Activated naive CD4-positive, alpha-beta T cell (primary cell): ENCODE results near the gene CRB1.

Source experiments
- DNase-seq, 4 experiments: peaks; one replicate each; lab custom pipeline; 2025; lab: John Stamatoyannopoulos, UW

The CRB1 gene

DNA sequence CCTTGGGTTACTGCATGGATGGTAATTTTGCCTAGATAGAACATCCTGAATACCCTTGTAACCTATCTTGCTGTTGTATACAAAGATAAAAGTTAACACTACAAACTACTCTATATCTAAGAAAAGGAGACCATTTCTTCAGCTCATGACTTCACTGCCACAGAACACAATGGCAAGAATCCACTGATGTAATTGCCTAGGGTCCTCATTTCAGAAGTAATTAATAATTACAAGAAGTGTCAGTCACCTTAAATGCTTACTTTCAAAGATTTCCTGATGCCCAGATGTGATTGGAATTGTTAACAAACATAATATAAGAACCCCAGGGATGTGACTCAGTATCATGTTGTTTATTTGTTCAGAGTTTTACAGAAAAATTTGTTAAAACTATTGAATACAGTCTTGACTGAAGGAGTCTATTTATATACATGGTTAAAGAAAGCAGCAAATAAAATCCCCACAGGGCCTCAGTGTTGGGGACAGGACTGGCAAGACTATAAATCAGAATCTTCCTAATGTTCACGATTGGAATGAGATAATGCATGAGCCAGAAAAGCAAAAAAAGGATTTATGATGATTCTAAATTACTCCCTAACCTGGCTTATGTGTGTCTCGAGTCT is 83.9 kb downstream of the CRB1 start:
- DNase-seq = no peak

DNA sequence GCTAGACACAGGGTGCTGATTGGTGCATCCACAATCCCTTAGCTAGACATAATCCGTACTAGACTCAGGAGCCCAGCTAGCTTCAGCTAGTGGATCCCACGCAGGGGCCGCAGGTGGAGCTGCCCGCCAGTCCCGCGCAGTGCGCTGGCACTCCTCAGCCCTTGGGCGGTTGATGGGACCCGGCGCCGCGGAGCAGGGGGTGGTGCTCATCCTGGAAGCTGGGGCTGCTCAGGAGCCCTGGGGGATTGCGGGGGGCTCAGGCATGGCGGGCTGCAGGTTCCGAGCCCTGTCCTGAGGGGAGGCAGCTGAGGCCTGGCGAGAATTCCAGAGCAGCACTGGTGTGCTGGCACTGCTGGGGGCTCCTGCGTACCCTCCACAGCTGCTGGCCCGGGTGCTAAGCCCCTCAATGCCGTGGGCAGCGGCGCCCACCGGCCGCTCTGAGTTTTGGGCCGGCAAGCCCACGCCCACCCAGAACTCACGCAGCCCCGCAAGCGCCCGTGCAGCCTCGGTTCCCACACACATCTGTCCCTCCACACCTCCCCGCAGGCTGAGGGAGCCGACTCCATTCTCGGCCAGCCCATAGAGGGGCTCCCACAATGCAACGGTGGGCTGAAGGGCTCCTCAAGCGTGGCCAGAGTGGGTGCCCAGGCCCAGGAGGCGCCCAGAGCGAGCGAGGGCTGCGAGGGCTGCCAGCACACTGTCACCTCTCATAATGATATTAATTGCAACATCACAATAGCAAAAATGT is 87.4 kb downstream of the CRB1 start:
- no peak for DNase-seq

DNA sequence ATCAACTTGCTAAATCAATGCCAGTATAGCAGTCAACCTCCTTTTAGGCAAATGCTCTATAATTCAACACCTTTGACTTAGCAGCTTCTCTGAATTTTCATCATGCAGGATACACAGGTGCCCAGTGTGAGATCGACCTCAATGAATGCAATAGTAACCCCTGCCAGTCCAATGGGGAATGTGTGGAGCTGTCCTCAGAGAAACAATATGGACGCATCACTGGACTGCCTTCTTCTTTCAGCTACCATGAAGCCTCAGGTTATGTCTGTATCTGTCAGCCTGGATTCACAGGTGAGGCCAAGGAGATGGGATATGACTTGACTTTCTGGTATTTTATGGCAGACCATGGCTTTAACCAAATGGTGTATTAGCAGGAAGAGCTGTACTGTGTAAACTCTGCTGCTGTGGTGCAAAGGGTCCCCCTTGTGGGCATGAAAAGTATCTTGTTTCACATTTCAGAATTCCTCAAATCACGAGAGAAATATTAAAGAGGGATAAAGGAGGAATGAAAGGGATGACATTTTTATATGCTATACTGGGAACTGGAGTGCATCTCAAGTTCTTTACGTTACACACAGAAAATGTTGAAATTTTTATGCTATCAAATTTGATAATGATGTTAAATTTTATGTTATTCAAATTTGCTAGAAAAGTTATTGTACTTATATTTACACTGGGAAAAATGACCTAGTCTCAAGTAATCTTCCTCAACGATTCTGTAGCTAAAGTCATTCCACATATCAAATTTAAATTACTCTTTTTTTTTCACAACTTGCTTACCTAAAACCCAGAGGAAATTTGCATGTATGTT is 88.9 kb downstream of the CRB1 start:
- DNase-seq = no peak

DNA sequence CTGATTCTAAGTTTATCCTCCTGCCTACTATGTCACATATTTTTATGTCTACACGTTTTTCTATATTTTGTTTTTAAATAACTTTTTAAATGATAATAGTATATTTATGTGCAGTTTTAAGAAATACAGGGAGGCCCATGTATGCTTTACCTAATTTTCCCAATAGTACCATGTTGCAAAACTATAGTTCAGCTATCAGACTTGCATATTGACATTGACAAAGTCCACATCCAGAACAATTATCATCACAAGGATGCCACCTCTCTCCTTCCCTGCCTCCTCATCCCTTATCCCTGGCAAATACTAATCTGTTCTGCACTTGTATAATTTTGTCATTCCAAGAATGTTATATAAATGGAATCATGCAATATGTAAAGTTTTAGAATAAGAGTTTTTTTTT is 90.9 kb downstream of the CRB1 start:
- DNase-seq = no peak

DNA sequence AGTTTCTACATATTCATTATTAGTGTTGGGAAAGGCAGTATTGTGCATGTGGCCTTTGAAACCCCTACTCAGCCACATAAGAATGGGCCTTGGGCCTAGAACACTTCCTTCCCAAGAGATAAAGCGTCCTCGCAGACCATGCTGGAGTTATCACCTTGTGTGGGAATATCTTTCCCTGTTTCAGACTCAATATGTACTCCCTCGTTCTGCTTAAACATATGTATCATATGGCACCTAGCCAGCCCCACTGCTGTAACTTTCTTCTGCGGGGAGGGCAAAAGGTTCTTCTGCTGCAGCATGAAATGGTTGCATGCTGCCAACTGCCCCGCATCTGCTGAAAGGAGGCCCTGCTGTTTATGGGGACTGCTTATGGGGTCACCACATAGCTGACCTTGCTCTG is 92.0 kb downstream of the CRB1 start:
- no peak for DNase-seq

DNA sequence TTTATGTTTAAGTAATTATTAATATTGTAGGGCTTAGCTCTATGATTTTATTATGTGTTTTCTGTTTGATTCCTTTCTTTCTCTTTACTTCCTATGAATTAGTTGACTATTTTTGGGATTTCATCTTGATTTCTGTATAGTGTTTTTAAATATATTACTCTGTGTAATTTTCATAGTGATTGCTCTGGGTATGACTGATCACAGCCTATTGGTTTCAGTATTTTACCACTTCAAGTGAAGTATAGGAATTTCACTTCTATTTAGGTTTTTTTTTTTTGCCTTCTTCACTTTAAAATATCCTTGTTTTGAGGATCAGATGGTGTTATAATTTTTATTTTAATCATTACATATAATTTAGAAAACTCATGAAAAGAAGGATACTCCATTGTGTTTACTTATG is 94.8 kb downstream of the CRB1 start:
- DNase-seq = no peak

DNA sequence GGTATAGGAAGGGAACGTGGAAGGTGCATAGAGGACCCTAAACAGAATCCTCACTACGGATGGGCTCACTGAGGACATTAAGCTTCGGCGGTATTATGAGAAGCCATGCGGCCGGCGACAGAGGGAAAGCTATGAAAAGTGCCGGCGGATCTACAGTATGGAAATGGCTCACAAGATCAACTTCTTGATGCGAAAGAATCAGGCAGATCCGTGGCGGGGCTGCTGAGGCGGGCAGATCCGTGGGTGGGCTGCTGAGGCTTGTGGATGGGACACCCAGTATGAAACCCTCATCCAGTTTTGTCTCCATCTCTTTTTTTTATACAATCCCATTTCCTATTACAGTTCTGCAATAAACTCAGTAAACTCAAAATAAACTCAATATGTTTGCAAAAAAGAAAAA is 95.8 kb downstream of the CRB1 start:
- no peak for DNase-seq

DNA sequence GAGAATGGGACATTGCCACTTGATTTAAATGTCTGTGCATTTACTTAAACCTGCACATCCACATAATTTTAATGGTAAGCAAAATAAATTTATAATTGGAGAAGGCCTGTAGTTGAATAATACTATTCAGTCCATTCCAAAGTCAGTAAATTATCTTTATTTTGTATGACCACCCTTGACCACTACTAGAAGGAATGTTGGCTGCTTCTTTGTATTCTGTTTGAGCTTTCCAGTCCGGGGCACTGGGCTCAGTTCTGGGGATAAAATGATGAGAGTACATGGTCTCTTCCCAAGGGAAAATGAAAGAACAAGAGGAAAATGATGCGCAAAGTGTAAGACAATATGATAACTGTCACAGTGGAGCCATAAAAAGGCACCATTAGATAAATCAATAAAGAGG is 98.9 kb downstream of the CRB1 start:
- DNase-seq = no peak

DNA sequence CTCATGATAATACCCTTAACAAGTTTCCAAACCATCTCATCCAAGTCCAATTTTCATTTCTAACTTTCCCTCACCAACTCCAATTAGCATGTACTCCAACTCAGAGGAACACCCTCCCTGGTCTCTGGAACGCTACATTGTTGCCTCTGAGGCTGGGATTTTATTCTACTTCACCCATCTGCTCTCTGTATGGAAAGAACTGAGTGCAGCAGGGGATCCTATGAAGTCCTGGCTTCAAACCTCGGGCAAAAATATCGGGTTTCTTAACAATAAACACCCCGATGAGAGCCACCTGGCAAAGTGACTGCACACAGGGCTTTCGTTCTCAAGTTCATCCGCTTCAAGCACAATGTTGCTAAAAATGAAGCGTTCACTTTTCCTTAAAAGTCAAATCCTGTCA is 99.6 kb downstream of the CRB1 start:
- DNase-seq = no peak

DNA sequence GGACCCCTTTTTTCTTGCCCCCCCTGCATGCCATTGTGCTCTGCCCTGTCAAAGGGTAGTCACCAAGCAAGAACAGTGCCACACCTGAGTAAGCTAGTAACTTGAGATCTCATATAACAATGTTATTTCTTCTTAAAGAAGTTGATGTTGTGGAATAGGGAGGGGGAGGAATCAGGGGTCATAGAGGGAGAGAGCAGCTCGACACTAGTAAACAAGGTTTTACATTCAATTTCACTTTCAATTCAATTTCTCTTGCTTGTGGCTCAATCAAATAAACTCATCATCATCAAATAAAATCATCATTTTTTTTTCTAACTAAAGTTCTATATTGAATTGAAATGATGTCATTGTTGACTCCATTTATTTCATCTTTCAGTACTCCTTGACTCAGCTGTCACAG is 106.4 kb downstream of the CRB1 start:
- DNase-seq = no peak

DNA sequence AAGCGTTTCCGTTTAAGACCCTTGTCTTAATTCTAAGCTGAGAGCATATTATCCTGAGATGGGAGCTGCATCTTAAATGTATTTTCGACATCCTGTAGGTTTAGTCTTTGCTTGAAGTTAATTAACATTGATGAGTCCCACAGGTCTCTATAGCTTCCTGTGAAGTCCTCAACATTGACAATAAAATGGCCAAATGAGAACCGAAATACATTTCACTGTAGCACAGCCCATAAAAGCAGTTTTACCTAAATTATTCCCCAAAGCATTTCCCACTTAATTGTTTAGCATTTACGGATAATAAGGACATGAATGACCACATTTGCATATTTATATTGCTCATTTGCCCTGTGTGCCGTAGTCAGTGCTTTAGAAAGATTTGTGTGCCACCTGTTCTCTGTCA is 116.4 kb downstream of the CRB1 start:
- DNase-seq = no peak

DNA sequence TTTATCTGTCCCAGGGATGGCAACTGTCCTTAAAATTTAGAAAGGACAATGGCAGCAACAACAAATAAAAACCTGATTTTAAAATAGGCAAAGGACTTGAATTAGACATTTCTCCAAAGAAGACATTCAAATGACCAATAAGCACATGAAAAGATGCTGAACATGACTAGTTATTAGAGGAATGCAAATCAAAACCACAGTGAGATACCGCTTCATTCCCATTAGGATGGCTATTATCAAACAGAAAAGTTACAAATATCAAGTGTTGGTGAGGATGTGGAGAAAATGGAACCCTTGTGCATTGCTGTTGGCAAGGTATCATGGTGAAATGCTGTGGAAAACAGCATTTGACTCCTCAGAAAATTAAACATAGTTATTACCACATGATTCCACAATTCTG is 120.7 kb downstream of the CRB1 start:
- DNase-seq = no peak

DNA sequence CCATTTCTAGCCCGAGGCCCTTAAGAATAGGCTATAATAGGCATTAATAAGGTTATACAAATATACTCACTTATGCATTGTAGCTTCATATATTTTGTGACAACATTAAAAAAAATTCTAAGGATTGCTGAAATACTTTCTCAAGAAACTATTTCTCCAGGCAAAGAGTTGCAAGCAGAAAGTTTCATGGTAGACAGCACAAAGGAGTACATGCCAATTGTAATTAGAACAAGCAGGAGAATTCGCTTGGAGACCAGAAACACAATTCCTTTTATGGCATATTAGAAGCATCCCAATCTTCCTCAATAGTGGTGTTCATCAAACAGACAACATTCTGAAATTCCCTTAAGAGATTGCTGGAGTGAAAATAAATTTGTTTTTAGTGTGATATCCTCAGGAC is 122.8 kb downstream of the CRB1 start:
- DNase-seq = no peak

DNA sequence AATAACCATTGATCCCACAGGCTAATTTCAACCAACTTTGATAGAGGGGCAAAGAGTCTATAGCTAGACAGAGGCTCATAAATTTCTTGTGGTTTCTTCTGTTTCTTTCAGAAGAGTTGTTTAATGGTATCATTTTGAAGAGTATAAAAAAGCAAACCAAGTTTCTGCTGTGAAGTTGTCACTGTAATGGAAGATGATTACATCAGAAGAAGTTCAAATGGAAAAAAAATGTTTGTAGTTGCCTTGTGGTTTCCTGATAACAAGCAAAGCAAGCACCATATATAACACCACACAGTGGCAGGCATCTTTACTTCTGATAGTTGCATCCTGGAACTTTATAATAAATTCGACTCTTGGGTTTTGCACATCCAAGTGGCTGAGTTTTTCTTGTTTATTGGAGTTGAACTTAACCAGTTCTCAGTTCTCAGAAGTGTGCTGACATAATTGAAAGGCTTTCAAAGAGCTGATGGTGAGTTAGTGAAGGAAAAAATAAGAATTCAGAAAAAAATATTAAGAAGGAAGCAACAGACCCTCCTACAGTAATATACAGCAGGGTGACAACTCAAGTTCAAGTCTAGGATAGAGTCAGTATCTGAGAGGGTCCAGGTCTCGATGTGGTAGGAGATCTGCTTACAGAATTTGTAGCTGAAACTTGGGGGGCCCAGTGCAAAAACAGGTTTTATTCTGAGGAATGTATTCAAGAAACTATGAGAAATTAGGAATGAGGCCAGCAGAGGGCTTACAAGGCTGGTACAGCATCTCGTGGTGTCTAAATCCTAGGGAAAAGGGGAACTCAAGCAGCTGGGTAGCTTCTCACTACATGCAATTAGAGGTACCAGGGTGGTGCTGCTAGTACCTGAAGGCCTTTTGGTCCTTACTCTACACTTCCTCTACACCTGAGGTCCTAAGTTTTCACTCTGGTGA is 123.5 kb downstream of the CRB1 start:
- no peak for DNase-seq

DNA sequence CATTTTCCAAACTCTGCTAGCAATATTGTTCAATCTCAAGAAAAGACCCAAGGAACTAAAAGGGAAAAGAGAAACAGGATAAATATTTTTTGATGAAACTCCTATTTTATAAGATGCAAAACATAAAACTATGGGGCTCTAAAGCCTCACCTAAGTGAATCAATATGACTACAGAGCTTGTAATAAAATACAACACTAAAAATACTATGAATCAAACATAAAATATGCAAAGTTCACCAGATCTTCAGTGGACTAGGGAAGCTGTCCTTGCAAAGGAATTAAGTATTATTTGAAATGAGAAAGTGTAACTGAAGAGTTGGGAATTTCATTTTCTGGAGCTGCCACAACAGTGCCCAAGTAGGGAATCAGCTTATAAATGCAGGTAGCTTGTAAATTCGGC is 124.5 kb downstream of the CRB1 start:
- DNase-seq = no peak

DNA sequence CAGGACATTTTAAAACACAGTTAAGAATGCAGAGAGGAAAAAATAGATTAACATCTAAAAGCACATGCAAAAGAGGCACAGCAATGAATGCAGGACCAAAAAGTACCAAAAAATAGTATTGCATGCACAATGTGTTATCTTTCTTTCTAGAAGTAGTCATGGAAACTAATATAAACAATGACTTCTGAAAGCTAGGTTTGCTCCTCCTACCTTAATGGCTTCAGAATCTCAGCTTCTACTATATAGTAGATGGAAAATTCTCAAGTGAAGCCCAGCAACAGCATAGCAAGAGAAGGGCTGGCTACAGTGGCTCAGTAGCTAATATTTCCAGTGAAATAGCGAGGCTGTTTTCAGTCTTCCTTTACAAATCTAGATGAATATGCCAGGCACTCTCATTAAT is 125.1 kb downstream of the CRB1 start:
- no peak for DNase-seq

DNA sequence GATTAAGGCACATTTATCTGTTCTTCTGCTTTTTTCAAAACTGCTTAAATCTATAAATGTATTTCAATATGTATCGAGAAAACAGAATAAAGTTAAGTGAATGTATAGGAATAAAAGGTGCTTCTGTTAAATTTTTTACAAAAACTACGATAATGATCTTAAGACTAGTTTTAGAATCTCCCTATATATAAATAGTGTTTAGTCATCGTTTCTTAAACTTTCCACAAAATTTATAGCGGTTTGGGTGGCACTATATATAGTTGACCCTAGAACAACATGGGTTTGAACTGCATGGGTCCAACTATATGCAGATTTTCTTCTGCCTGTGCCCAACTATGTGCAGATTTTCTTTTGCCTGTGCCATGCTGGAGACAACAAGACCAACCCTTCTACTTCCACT is 125.7 kb downstream of the CRB1 start:
- no peak for DNase-seq

DNA sequence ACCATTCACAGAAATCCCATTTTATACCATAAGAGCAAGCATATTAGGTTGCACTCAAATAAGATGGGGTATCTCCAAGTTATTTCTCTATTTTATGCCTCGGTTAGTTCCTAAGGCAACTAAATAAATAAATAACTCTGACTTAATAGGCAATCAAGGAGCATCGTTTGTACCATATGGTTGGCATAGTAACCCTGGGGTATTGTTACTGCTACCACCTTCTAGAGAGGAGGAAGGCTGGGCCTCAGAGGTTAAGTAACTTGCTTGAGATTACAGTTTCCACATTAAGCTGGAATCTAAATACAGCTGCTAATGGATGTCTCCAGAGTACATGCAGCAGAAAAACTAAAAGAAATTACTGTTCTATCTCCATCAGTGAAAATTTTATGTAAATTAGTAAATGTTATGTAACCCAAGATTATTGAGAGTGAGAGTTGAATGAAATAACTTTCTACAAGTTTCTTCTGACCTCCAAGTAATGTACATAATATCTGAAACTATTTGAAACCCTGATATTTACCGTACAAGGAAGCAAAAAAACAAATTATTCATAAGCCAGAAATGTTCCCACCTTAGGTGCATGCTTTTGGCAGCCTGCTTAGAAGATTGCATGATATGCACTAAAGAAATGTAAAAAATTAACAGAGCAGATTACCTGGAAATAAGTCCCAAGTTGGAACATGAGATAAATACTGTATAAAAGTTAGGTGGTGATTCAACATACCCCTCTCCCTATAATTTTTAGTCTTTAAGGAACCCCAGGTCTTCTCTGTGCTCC is 127.0 kb downstream of the CRB1 start:
- DNase-seq = no peak

DNA sequence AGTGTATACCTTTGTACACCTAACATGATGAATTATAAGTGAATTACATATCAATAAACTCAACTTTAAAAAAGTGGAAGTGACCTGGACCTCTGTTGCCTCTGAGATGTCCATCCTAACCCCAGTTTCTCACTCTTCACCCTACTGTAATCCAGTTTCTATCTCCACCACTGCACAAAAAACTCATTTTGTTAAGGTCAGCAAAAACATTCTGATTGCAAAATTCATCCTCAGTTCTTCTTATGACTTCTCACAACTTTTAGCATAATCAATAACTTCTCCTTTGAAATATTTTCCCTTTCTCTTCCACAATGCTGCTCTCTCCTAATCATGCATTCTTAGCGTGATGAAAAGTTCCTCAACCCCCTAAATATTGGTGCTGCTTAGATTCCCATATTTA is 129.8 kb downstream of the CRB1 start:
- no peak for DNase-seq

DNA sequence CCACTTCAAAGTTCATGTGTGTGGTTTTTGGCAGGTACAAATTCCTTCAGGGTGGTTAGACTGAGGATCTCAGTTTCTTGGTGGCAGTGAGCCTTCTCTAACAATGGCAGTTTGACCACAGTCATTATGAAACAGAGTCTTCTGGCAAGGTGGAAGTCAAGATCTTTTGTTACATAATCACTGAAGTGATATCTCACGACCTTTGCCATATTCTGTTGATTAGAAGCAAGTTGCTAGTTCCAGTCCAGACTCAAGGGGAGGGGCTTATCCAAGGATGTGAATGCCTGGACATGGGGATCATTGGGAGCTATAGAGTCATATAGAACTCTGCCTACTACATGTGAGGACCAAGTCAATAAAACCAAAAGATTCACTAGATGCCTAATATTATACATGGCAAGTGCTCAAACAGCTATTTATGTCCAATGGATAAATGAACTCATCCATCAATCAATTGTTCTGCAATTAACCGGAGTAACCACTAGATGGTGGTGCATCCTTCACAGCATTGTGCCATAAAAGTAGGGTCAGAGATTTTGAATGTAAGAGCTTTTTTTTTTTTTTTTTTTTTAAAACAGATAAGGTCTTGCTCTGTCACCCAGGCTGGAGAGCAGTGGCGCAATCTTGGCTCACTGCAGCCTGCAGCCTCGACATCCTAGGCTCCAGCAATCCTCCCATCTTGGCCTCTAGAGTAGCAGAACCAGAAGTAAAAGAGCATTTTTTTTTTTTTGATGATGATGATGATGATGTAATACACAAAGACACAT is 131.9 kb downstream of the CRB1 start:
- no peak for DNase-seq

DNA sequence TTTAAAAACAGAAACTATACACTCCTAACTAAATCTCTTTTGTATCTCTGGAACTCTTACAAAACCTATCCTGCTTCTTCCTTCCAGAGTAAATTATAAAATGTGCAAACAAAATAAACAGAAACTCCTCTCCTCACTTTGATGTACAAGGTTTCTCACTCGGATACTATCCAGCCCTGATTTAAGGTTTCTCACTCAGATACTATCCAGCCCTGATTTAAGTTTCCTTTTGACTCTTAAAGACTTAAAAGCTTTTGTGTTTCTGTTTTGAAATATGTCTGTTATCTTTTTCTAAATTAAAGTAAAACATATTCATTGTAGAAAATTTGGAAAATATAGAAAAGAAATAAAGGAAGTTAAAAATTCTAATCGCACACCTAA is 132.5 kb downstream of the CRB1 start:
- DNase-seq = no peak
